ENCODE results near the gene WIPF3. TPM values are rescaled to one million over a fixed set of nuclear protein-coding genes. Genes with fewer than 3 reads are reported as not detected.

The WIPF3 gene
- total RNA-seq, 1 experiment from 2014 or later: 2.0 TPM

- Histone ChIP-seq H3K4me3 (ENCODE audit: low read depth in 2 of 2, low read length in 2 of 2) (no peak overlapping the region), H3K27ac (ENCODE audit: low read length) (no peak overlapping the region), H3K36me3 (ENCODE audit: control insufficient read depth, insufficient read depth, low read length) (no peaks in the 10 kb centered on the region), H3K27me3 (ENCODE audit: control insufficient read depth, insufficient read depth, low read length) (peaks cover 5% of the 10 kb centered on the region; the same call in 1 of the 2 replicates), H3K4me1 (ENCODE audit: control insufficient read depth, insufficient read depth, low read length) (no peaks in the 10 kb centered on the region), H3K9me3 (ENCODE audit: control insufficient read depth, insufficient read depth, low read depth, low read length) (no peaks in the 10 kb centered on the region)
- TF ChIP-seq SIN3A (IDR thresholded peaks at IDR 0.05; ENCODE audit: borderline replicate concordance, insufficient read depth, low read depth, low read length): no peak
- TF ChIP-seq CTCF (IDR thresholded peaks at IDR 0.05): no peak
- no peak for TF ChIP-seq REST (IDR thresholded peaks at IDR 0.05; ENCODE audit: insufficient read depth in 1 of 2, low read depth in 2 of 2, low read length in 1 of 2)
- no peak for TF ChIP-seq TCF7L2 (IDR thresholded peaks at IDR 0.05; ENCODE audit: low read depth, low read length)
- no peak for DNase-seq (ENCODE audit: low read depth, low spot score)
- in situ Hi-C loops (cut with HindIII; ENCODE audit: low pct_unique_long_range_greater_than_20kb, low sequenced_read_pairs): no loop called here
- BruUV-seq (replicated peaks): no TSS peak
- POLR2A ChIA-PET: no interaction called here
- intact Hi-C loops (cut with micrococcal nuclease; ENCODE audit: unreplicated experiment): no loop called here
- no peak for ATAC-seq
- CTCF ChIA-PET: no interaction called here
Measured at GRCh38 chr7:29857654-29858053, 51.3 kb downstream of the WIPF3 start.

GRCh38 chr7:29858191-29858951 is 52.1 kb downstream of the WIPF3 start:
- CTCF ChIA-PET: no interaction called here
- H3K9me3 ChIP-seq (ENCODE audit: control insufficient read depth, insufficient read depth, low read depth, low read length): no peaks in the 10 kb centered on the region
- no peak for ATAC-seq
- no peak for DNase-seq (ENCODE audit: low read depth, low spot score)
- POLR2A ChIA-PET: no interaction called here
- H3K4me3 ChIP-seq (ENCODE audit: low read depth in 2 of 2, low read length in 2 of 2): no peak overlapping the region
- intact Hi-C loops (cut with micrococcal nuclease; ENCODE audit: unreplicated experiment) (no loop called here), in situ Hi-C loops (cut with HindIII; ENCODE audit: low pct_unique_long_range_greater_than_20kb, low sequenced_read_pairs) (no loop called here)
- no peak overlapping the region for H3K27ac ChIP-seq (ENCODE audit: low read length)
- H3K36me3 ChIP-seq (ENCODE audit: control insufficient read depth, insufficient read depth, low read length): no peaks in the 10 kb centered on the region
- H3K4me1 ChIP-seq (ENCODE audit: control insufficient read depth, insufficient read depth, low read length): no peaks in the 10 kb centered on the region
- TF ChIP-seq SIN3A (IDR thresholded peaks at IDR 0.05; ENCODE audit: borderline replicate concordance, insufficient read depth, low read depth, low read length): no peak
- TF ChIP-seq REST (IDR thresholded peaks at IDR 0.05; ENCODE audit: insufficient read depth in 1 of 2, low read depth in 2 of 2, low read length in 1 of 2): no peak
- TF ChIP-seq CTCF (IDR thresholded peaks at IDR 0.05): no peak
- no peak for TF ChIP-seq TCF7L2 (IDR thresholded peaks at IDR 0.05; ENCODE audit: low read depth, low read length)
- no peak for TF ChIP-seq POLR2AphosphoS5 (IDR thresholded peaks at IDR 0.05; ENCODE audit: low read depth, low read length)
- no TSS peak for BruUV-seq (replicated peaks)
- H3K27me3 ChIP-seq (ENCODE audit: control insufficient read depth, insufficient read depth, low read length): peaks cover 5% of the 10 kb centered on the region; the same call in 1 of the 2 replicates
